WERI-Rb-1 (cell line): Measurements from ENCODE around the gene ABCC8.

Experiments used
- DNase-seq: peaks from one replicate; pipeline ENCODE4 v3.0.0-alpha.2; 2020
- H3K27ac ChIP-seq: fragments of 250-450 bp; sonication (Bioruptor Pico); 2 replicates; pipeline ENCODE4 v1.5.1; 2020; ENCODE audit warnings: mild to moderate bottlenecking, moderate library complexity
- H3K27me3 ChIP-seq: fragments of 250-450 bp; sonication (Bioruptor Pico); 2 replicates; pipeline ENCODE4 v1.5.1; 2021; ENCODE audit warnings: mild to moderate bottlenecking, low read depth, moderate library complexity; ENCODE audit not compliant: insufficient read depth, severe bottlenecking
- H3K36me3 ChIP-seq: fragments of 250-450 bp; sonication (Bioruptor Pico); 2 replicates; pipeline ENCODE4 v1.5.1; 2020; ENCODE audit warnings: mild to moderate bottlenecking, moderate library complexity
- H3K4me3 ChIP-seq: 2 replicates; pipeline ENCODE4 v1.5.1; 2011; ENCODE audit warnings: low read depth, mild to moderate bottlenecking, control low read depth, low read length
- H3K9me3 ChIP-seq: fragments of 250-450 bp; sonication (Bioruptor Pico); 2 replicates; pipeline ENCODE4 v1.5.1; 2021; ENCODE audit warnings: mild to moderate bottlenecking, moderate library complexity; ENCODE audit not compliant: severe bottlenecking
- CTCF ChIP-seq: IDR thresholded peaks from 2 replicates; pipeline ENCODE4 v1.5.1; 2011; ENCODE audit warnings: low read depth, mild to moderate bottlenecking, control low read depth, inconsistent platforms, low read length

The ABCC8 gene

GRCh38 chr11:17510507-17511206 lies 34.0 kb upstream of the ABCC8 start:
- DNase-seq: peak; percentile 41
- H3K4me3 ChIP-seq: no peak overlapping the region
- H3K27me3 ChIP-seq: no peaks in the 10 kb centered on the region
- H3K27ac ChIP-seq: no peak overlapping the region; the same call in 1 of the 2 replicates
- no peaks in the 10 kb centered on the region for H3K9me3 ChIP-seq
- no peaks in the 10 kb centered on the region for H3K36me3 ChIP-seq
- TF ChIP-seq CTCF: no peak

GRCh38 chr11:17508791-17509190 lies 32.1 kb upstream of the ABCC8 start:
- TF ChIP-seq CTCF: no peak

GRCh38 chr11:17508306-17508705 lies 31.7 kb upstream of the ABCC8 start:
- no peak for TF ChIP-seq CTCF
- Histone ChIP-seq H3K27ac (no peak overlapping the region), H3K27me3 (no peaks in the 10 kb centered on the region), H3K9me3 (no peaks in the 10 kb centered on the region), H3K36me3 (no peaks in the 10 kb centered on the region), H3K4me3 (no peak overlapping the region)
- no peak for DNase-seq

More at GRCh38 chr11:17508791-17509190, 32.1 kb upstream of the ABCC8 start:
- H3K9me3 ChIP-seq: no peaks in the 10 kb centered on the region
- H3K27ac ChIP-seq: no peak overlapping the region
- no peaks in the 10 kb centered on the region for H3K36me3 ChIP-seq
- no peak for DNase-seq
- H3K4me3 ChIP-seq: no peak overlapping the region
- H3K27me3 ChIP-seq: no peaks in the 10 kb centered on the region

- H3K27ac ChIP-seq: no peak overlapping the region
- no peak for TF ChIP-seq CTCF
- no peak for DNase-seq
Observed at GRCh38 chr11:17507773-17508172, 31.1 kb upstream of the ABCC8 start.

GRCh38 chr11:17506942-17507341 lies 30.3 kb upstream of the ABCC8 start:
- H3K27me3 ChIP-seq: no peaks in the 10 kb centered on the region
- H3K27ac ChIP-seq: no peak overlapping the region
- TF ChIP-seq CTCF: no peak
- no peaks in the 10 kb centered on the region for H3K9me3 ChIP-seq
- no peaks in the 10 kb centered on the region for H3K36me3 ChIP-seq
- no peak for DNase-seq
- no peak overlapping the region for H3K4me3 ChIP-seq

More at GRCh38 chr11:17507773-17508172, 31.1 kb upstream of the ABCC8 start:
- Histone ChIP-seq H3K4me3 (no peak overlapping the region), H3K27me3 (no peaks in the 10 kb centered on the region), H3K9me3 (no peaks in the 10 kb centered on the region), H3K36me3 (no peaks in the 10 kb centered on the region)

- H3K9me3 ChIP-seq: no peaks in the 10 kb centered on the region
- no peak overlapping the region for H3K27ac ChIP-seq
- no peak for DNase-seq
- no peaks in the 10 kb centered on the region for H3K27me3 ChIP-seq
- no peaks in the 10 kb centered on the region for H3K36me3 ChIP-seq
- no peak for TF ChIP-seq CTCF
- no peak overlapping the region for H3K4me3 ChIP-seq
Observed at GRCh38 chr11:17506314-17506713, 29.7 kb upstream of the ABCC8 start.
